Measurements from ENCODE around the gene EXOC4.
A peak's percentile ranks its signal among the peaks of the same experiment; 100 is the strongest.

The EXOC4 gene

DNA sequence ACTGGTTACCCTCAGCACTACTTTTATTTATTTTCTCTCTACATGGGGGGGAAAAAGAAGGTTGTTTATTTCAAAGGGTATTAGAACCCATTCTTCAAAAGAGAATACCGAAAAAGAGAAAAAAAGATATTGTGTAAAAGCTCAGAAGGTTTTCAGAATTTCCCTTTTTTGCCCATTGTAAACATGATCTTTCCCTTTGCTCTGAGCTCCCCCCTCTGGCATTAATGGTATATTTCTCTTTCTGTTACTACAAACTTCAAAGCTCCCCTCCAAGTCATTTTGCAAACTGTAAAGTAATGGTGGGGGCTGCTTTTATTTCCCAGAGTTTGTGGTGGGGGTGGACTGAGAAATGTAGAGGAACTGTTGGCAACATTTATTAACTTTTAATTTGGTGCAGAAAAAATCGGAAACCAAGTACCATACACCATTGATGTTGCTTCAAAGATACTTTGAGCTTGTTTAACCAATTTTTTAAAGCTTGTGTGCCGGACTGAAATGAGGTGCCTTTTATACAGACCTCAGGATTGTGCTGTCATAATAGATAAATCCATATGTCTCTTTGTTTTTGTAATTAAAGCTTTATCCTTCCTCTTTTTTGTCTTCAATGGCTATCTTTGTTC is 181.5 kb downstream of the EXOC4 start:
- TF ChIP-seq CTCF (IDR thresholded peaks at IDR 0.05; ENCODE audit: unreplicated experiment in 3 of 3), result peak; percentile 39 to 52 (median 49)
- Mint-ChIP-seq H3K36me3 (ENCODE audit: low read depth) (no peaks in the 10 kb centered on the region), H3K4me3 (no peak overlapping the region), H3K27ac (no peak overlapping the region), H3K4me1 (peaks cover 25% of the 10 kb centered on the region), H3K27me3 (ENCODE audit: low read depth) (no peaks in the 10 kb centered on the region), H3K9me3 (no peaks in the 10 kb centered on the region)

- Mint-ChIP-seq H3K27ac (peak overlapping the region; percentile 57 to 83 (median 72)), H3K9me3 (no peaks in the 10 kb centered on the region), H3K36me3 (ENCODE audit: low read depth) (no peaks in the 10 kb centered on the region), H3K27me3 (ENCODE audit: low read depth) (no peaks in the 10 kb centered on the region), H3K4me1 (peaks cover 25% of the 10 kb centered on the region), H3K4me3 (peak overlapping the region in 1 of 3 experiments; percentile 12)
- TF ChIP-seq CTCF (IDR thresholded peaks at IDR 0.05; ENCODE audit: unreplicated experiment in 3 of 3), result no peak
Observed at GRCh38 chr7:133436014-133436428, 183.1 kb downstream of the EXOC4 start.

GRCh38 chr7:133437544-133437943 is 184.7 kb downstream of the EXOC4 start:
- Mint-ChIP-seq H3K36me3 (ENCODE audit: low read depth) (no peaks in the 10 kb centered on the region), H3K27ac (peak overlapping the region in 2 of 3 experiments; percentile 3 to 17), H3K4me3 (no peak overlapping the region), H3K27me3 (ENCODE audit: low read depth) (no peaks in the 10 kb centered on the region), H3K9me3 (no peaks in the 10 kb centered on the region), H3K4me1 (peaks cover 25% of the 10 kb centered on the region)
- no peak for TF ChIP-seq CTCF (IDR thresholded peaks at IDR 0.05; ENCODE audit: unreplicated experiment in 3 of 3)

GRCh38 chr7:133442818-133443217 is 189.9 kb downstream of the EXOC4 start:
- H3K4me3 Mint-ChIP-seq, result no peak overlapping the region
- peaks cover 7% of the 10 kb centered on the region for H3K4me1 Mint-ChIP-seq
- no peaks in the 10 kb centered on the region for H3K27me3 Mint-ChIP-seq (ENCODE audit: low read depth)
- H3K9me3 Mint-ChIP-seq, result no peaks in the 10 kb centered on the region
- no peak for TF ChIP-seq CTCF (IDR thresholded peaks at IDR 0.05; ENCODE audit: unreplicated experiment in 3 of 3)
- no peak overlapping the region for H3K27ac Mint-ChIP-seq
- no peaks in the 10 kb centered on the region for H3K36me3 Mint-ChIP-seq (ENCODE audit: low read depth)

GRCh38 chr7:133445617-133446016 is 192.7 kb downstream of the EXOC4 start:
- TF ChIP-seq CTCF (IDR thresholded peaks at IDR 0.05; ENCODE audit: unreplicated experiment in 3 of 3), result no peak
- H3K4me3 Mint-ChIP-seq, result no peak overlapping the region
- H3K36me3 Mint-ChIP-seq (ENCODE audit: low read depth), result no peaks in the 10 kb centered on the region
- H3K4me1 Mint-ChIP-seq, result no peaks in the 10 kb centered on the region
- no peaks in the 10 kb centered on the region for H3K27me3 Mint-ChIP-seq (ENCODE audit: low read depth)
- no peak overlapping the region for H3K27ac Mint-ChIP-seq
- H3K9me3 Mint-ChIP-seq, result no peaks in the 10 kb centered on the region

DNA sequence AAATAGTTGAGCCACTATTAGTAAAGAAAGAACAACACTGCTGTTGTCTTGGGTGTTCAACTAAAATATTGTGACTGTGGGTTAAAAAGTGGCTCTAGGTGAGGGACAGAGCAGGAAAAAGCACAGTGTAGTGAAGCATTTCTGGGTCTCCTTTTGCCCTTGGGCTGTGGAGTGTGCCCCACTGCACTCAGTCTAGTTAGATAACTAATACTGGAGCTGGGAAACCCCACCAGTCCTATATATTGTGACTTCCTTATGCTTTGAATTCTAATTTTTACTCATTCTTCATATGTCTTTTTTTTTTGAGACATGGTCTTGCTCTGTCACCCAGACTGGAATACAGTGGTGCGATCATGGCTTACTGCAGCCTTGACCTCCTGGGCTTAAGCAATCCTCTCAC is 195.1 kb downstream of the EXOC4 start:
- Mint-ChIP-seq H3K4me3 (no peak overlapping the region), H3K4me1 (peaks cover 10% of the 10 kb centered on the region), H3K27me3 (ENCODE audit: low read depth) (no peaks in the 10 kb centered on the region), H3K27ac (no peak overlapping the region), H3K9me3 (no peaks in the 10 kb centered on the region), H3K36me3 (ENCODE audit: low read depth) (no peaks in the 10 kb centered on the region)
- no peak for TF ChIP-seq CTCF (IDR thresholded peaks at IDR 0.05; ENCODE audit: unreplicated experiment in 3 of 3)

All from nephron (organoid).